Endothelial cell of umbilical vein (primary cell): Measurements from ENCODE around the gene DENND2C.

ENCODE experiments used
- CTCF ChIP-seq, 2 donors: IDR thresholded peaks; 1 replicate in 1 of 2; 2 replicates in 1 of 2; pipeline ENCODE4 v1.5.1; 2011; ENCODE audit warnings: low read length in 2 of 2, mild to moderate bottlenecking in 2 of 2, moderate library complexity in 2 of 2, control low read depth in 1 of 2, inconsistent platforms in 1 of 2, low read depth in 1 of 2; ENCODE audit not compliant: insufficient read depth in 1 of 2; ENCODE audit errors: extremely low read depth in 1 of 2
- EZH2 ChIP-seq: IDR thresholded peaks from 2 replicates; pipeline ENCODE4 v1.6.1; 2012; ENCODE audit warnings: borderline replicate concordance, low read depth, mild to moderate bottlenecking, moderate library complexity, low read length, inconsistent platforms; ENCODE audit not compliant: severe bottlenecking
- MYC ChIP-seq: IDR thresholded peaks from one replicate; pipeline ENCODE4 v1.6.1; 2011; ENCODE audit warnings: mild to moderate bottlenecking, low read depth, low read length
- POLR2AphosphoS5 ChIP-seq: IDR thresholded peaks from 2 replicates; pipeline ENCODE4 v1.6.1; 2012; ENCODE audit warnings: low read depth, mild to moderate bottlenecking, control low read depth, low read length, moderate library complexity; ENCODE audit not compliant: insufficient read depth

GRCh38 chr1:114651893-114652292 lies 18.0 kb downstream of the DENND2C start:
- TF ChIP-seq EZH2 (no peak), CTCF (IDR thresholded peaks at IDR 0.05; ENCODE audit: extremely low read depth in 1 of 2, insufficient read depth in 1 of 2, low read depth in 1 of 2, low read length in 2 of 2) (no peak), POLR2AphosphoS5 (no peak), MYC (no peak)
